Islet of Langerhans (tissue), 1 donor: ENCODE results near the gene TEPSIN.
"Not testable (repeated sequence)": the region's sequence is repeated elsewhere in the genome, so short reads cannot be mapped to it uniquely, and the experiment has no call there.

Experiments used
- FAIRE-seq: peaks from one replicate; lab custom pipeline; 2011; peaks lifted over from hg19 to GRCh38; lab: Jason Lieb, UNC

Gene TEPSIN

DNA sequence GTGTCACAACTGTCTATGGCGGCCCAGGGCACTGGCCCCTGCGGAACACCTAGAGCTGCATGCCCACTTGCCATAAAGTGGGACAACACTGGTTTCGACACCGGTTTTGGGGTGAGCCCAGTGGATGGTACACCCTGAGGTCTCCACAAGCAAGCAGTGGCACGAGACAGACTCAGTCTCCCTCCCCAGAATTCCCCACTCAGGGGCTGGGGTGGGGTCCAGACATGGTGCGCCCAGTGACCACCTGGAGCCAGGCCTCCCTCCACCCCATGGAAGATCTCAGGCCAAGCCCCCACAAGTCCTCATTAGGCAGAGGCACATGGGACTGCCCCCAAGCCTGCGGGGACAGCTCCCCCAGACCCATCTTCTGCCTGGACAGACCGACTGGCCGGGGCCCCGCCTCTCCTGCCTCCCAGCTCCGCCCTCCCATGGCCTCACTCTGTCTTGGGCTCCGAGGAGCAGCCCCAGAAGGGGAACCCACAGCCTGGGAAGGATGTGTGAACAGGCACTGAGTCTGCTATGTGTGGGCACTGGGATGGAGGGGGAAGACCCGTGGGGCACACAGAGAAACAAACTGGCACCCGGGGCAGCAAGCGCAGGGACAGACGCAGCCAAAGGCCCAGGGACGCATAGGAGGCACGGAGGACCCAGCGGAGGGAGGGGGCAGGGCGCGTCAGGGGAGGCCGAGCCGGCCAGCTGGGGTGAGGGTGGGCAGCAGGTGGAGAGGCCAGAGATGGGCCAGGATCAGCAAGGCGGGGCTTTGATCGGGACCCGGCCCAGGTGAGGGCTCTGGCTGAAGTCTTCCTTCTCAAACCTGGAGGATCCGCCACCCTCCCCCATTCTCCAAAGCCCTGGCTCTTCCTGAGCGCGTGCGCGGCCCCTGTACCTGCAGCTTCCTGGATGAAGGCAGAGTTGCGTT lies 2.8 kb downstream of the TEPSIN start:
- no peak for FAIRE-seq

DNA sequence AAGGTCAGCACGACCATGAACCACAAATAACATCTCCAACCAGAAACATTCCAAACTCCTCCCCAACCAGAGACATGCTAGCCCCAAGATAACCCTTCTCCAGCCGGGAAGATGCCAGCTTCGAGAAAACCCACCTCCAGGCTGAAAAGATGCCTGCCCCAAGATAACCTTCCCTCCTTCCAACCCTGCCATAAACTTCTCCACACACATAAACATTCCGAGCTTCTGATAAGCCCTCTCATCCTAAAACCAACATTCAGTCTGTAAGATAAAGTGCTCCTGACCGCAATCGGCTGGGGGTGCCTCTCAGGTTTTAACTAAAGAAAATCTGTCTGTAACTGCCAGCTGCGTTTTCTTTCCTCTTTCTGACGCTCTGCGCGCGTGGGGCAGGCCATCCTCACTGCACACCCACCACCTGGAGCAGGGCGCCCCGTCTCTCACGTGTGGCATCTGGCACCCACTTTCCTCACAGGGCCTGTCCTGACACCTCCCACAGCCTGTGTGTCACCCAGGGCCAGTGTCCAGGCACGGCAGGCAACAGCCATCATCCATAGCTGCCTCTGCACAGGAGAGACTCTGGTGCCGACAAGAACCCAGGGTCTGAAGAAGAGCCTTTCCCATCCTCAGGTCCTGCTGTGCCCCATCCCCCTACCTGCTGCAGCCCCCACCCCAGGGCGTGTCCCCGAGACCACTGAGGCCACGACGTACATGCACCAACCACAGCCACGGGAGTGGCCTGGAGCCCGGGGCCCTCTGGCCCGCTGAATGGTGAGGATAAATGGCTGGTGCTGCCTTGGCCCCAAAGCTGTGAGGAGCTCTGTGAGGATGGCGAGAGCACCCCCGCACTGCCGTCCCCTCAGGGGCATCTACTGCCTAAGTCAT lies 3.7 kb downstream of the TEPSIN start:
- no peak for FAIRE-seq

DNA sequence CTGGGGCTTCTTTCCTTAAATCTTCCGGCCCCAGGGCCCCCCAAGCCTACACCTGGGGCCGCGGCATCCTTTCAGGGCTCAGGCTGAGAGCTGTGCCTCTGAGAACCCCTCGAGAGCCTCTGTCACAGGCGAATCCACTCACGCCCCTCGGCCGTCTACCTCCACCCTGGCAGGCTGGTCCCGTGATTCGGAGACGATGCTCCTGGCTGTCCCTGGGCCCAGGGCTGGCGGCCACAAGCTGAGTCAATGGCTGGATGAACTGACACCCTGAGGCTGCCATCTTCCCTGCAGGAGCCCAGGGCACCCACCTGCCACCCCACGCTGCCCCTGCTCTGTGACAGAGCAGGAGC lies 4.4 kb downstream of the TEPSIN start:
- FAIRE-seq = no peak

DNA sequence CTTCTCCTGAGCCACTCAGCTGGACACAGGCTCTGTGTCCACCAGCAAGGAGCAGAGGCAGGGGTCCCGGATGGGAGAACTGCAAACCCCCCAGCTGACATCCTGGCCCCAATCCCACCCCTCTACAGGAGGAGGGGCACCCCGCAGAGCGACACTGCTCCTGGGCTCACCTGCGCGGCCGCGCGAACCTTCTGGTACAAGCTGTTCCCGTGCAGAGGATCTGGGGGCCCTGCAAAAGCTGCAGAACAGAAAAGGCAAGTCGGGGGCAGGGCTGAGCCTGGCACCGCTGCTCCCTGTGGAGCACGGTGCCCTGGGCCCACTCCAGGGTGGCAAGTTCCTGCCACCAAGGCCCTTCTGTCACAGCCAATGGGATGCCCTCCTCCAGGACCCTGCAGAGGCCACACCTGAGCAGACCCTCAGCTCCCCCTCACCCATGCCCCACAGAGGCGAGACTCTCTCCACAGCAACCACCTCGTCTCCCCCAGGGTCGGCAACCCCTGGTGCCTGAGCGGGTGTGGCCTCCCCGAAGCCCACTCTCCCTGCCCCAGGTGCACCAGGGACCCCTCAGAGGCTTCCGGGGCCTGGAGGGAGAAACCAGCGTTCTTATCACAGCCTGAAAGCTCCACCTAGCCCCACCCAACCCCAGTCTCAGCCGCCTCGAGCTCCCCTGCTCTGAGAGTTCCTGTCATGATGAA lies 4.9 kb downstream of the TEPSIN start:
- no peak for FAIRE-seq

DNA sequence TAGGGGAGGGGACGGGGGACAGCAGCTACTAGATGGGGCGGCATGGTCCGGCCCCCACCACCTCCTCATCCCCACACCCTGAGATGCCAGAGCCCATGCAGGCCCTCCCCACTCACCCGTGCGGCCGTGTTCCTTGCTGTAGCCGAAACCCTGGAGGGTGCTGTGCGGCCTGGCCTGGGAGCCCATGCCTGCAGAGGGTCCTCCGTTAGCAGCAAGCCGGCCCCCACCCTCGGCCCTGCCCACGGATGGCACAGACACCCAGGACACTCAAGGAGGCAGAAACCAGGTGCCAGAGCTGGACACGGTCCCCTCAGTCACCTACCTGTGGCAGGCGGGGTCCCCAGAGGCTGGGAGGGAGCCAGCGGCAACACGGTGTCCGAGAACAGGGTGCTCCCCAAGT lies 5.5 kb downstream of the TEPSIN start:
- FAIRE-seq = no peak

DNA sequence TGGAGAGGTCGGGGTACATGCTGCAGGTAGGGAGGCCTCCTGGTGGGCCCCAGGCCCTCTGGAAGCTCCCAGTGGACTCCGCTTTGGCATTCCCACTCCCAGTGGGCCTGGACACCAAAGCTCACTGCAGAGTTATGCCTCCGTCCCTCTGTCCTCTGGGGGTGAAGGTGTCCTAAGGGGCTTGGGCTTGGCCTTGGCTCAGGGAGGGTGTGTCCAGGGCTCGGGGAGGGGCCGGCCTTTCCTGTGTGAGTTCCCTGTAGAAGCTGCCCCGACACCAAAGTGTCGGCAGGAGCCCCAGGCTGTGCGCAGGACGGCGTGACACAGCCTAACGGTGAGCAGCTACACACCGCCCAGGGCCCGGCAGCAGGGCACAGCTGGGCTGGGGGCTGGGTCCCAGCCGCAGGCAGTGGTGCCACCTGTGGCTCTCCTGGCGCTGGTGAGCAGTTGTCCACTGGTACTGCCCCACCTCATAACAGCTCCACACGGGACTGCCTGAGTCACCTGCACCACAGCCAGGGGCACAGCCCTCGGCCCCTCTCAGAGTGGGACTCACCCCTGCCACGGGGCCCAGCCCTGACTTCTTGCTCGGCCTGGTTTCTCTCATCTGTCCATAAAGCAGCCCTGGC lies 6.1 kb downstream of the TEPSIN start:
- FAIRE-seq = no peak

DNA sequence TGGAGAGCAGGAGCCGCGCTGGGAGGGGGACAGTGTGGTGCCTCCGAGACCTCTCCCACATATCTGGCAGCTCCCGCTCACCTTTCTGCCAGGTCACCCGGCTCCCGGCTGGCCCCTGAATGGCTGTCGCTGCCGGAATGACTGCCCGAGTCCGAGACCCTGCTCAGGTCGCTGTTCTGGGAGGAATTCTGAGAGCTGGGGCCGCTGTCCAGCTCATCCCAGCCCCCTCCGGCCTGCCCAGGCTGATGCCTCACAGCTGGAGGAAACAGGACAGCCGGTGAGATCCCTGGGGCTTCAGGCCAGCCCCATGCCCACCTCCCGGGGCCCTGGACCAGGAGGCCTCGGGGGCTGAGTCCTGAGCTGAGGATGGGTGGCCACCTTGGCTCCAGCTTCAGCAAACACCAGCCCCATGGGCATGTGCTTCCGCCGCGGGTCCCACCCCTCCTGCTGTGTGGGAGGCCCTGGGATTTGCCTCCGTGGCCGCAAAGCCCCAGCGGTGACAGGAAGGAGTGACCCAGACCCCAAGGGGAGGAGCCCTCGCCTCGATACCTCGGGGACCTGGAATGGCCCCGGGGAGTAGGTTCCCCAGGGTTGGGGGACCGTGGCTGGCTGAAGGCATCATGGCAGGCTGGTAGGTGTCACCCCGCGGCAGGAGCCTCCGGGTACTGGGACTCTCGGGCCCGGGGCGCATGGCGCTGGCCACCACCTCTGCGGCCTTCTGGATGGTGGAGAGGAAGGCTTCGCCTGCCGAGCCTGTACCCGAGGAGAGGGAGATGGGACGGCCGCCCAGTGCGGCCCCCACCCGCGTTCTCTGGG lies 6.9 kb downstream of the TEPSIN start:
- no peak for FAIRE-seq

DNA sequence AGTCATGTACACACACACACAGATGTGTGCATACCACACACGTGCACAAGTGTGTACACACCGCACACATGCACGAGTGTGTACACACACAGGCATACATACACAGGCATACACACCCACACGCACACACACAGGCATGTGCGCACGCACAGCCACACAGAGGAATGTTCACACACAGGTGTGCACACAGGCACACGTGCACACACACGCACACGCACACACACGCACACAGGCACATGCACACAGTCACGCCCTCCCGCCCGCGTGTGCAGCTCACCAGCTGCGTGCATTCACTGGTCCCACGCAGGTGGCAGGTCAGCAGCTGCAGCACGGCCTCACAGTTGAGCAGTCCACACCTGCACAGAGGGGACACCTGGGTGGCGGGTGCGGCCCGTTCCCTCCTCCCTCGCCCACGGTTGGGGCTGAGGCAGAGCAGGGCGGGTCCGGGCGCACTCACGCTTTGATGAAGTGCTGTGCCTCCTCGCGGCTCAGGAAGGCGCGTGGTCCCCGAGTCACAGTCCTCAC lies 7.7 kb downstream of the TEPSIN start:
- FAIRE-seq = no peak

DNA sequence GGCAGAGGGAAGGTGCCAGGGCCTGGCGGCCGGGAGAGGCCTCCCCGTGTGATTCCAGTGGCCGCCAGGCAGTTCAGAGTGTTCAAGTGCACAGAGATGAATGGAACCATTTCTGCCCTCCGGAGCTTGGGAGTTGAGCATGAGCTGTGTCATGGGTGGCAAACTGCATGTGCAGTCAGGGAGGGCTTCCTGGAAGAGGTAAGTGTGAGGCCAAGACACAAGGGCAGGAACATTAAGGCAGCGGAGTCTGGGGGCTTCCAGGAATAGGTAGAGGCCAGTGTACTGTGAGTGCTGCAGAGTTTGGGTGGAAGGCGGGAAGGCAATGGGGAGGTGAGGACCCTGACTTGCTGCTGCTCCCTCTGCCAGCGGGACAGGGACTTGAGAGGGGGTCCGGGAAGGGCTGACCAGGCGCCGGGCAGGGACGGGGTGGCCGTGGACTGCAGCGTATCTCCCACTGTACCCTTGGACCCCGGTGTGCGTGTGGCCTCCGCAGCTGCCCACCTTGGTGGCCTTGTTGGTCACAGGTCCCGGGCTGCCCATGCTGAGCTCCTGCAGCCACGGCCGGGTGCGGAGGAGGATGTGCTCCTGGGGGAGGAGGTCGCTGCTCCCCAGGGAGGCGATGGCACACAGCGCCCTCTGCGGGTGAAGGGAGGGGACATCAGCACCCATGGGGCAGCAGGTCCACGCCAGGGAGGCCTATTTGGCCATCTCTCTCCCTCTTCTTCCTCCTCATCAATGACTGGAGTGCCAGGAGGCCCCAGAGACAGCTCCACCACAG lies 8.6 kb downstream of the TEPSIN start:
- FAIRE-seq = no peak

DNA sequence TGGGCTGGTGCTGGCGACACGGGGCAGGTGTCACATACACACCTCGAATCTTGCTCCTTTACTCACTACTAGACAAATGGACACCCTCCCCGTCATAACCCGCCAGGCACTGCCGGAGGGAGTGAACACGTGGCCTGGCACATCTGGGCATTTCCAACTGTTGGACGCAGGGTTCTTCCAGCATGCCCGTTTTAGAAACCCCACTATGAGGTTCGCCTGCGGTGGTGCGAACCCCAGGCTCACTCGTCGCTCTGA lies 9.3 kb downstream of the TEPSIN start:
- FAIRE-seq = no peak

DNA sequence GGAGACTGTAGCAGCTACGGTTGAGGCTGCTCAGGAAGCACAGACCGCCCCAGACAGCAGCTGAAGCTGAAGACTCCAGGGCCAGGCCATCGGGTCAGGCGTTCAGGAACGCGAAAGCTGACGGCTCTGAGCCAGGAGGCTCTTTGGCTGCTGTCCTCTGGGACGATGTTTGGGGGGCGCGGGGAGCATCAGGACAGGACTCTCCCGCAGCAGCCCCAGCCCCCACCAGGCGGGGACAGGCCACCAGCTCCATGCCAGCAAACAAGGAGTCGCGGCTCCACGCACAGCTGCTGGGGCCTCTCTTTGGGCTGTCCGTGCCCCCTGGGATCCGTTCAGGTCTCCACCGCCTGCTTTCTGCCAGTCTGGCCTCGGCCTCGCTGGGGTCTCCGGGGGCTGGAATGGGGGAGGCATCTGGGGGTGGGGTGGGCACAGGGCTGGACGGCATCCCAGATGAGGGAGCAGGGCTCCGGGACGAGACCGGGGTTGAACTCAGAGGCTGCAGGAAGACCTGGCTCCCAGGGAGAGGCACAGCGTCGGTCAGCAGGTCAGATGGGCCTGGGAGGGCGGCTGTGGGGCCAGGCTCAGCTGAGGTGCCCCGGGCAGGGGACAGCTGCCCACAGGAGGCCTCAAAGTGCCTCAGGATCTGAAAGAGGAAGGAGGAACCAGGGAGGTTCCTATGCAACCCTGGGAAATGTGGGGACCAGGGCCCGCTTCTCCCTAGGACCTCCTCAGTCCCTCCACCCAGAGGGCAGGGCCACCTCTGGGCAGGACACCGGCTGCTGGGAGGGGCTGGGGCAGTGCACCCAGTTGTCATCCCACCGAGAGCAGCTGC lies 9.8 kb downstream of the TEPSIN start:
- FAIRE-seq = no peak

DNA sequence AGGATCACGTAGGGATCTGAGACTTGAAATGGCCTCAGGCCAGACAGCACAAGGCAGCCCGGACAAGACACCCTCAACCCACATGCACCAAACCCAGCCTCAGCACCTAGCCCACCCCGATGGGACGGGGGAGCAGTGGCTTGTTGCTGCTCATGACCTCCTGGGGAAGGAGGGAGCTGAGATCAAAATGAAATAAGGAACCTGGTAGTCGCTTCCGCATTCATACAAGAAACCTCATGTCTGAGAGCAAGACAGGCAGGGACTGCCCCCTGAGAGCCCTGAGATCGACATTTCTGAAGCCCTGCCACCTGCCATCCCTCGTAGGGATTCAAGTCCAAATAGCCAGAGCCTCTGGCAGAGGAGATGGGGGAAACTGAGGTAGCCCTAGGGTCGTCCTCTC lies 10.4 kb downstream of the TEPSIN start:
- no peak for FAIRE-seq

DNA sequence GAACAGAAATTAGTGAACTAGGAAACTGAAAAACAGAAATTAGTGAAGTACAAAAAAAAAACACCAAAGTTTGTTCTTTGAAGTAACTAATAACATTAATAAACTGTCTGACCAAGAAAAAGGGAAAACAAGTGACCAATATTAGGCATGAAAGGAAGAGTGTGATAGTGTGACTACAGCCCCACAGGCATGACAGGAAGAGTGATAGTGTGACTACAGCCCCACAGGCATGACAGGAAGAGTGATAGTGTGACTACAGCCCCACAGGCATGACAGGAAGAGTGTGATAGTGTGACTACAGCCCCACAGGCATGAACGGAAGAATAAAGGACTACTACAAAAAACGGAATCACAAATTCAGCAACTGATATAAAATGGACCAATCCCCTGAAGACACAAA lies 11.2 kb downstream of the TEPSIN start:
- FAIRE-seq = not testable (repeated sequence)

DNA sequence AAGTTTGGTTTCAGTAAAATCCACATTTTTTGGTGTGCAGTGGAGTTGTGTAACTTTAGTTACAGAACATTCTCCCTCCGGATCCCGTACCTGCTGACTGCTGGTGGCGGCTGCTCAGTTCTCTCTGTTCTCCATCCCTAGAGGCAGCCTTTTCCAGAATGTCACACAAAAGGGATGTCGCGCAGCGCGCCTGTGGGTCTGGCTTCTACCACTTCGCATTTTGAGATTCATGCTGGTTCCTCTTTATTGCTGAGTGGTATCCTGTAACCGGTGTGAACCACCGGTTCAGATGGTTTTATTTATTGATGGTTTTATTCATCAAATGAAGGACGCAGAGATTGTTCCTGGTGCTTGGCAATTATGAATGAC lies 15.1 kb downstream of the TEPSIN start:
- no peak for FAIRE-seq

DNA sequence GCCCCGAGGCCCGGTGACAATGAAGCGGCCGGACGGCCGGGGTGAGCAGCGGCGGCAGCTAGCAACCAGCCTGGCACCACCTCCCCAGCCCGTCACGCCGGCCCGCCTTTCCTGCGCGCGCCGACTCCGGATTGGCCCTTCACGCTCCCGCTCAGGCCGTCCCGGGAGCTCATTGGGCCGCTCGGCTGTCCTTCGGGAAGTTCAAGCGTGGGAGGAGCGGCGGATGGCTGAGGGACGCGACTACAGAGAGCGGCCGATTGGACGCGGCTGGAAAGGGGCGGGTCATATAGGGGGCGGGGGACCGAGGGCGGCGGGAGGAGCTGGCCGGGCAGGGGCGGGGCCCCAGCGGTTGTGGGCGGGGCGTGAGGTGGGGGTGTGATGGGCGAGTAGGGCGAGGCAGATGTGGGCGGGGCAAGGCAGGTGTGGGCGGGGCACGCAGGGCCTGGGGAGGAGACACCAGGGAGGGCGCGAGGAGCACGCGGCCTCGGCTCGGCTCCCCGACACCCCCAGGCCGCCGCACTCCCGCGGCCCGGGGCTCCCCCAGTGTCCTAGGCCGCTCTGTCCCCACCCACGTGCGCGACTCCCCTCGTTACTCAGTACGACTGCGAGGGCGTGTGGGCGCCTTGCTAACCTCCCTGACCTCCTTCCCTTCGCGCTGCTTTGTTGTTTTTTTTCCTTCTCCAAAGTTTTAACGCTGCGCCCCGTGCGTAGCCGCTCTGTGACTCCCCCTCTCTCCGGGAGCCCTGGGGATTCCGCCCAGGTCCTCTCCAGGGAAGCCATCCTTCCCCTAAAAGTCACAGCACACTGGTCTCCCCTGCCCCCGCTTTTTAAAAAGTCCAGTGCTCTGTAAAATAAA lies 15.7 kb downstream of the TEPSIN start, which contains the start of gene CEP131:
Gene CEP131 (minus strand): TSS at position 60 of the 856 bp plus-strand sequence. CDS start 2,909 bp downstream, outside the sequence.
- no peak for FAIRE-seq

DNA sequence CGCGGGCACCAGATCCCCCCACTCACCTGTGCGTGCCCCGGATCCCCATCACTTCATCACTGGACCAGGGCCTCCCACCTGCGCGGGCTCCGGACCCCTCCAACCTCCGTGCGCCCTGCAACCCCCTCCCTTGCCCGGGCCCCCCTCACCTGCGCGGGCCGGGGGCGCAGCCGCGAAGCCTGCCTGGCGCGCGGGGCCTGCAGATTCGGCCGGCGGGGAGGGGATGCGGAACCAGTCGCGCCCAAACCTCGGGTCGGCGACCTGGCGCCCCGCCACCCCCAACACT lies 16.3 kb downstream of the TEPSIN start:
- no peak for FAIRE-seq

DNA sequence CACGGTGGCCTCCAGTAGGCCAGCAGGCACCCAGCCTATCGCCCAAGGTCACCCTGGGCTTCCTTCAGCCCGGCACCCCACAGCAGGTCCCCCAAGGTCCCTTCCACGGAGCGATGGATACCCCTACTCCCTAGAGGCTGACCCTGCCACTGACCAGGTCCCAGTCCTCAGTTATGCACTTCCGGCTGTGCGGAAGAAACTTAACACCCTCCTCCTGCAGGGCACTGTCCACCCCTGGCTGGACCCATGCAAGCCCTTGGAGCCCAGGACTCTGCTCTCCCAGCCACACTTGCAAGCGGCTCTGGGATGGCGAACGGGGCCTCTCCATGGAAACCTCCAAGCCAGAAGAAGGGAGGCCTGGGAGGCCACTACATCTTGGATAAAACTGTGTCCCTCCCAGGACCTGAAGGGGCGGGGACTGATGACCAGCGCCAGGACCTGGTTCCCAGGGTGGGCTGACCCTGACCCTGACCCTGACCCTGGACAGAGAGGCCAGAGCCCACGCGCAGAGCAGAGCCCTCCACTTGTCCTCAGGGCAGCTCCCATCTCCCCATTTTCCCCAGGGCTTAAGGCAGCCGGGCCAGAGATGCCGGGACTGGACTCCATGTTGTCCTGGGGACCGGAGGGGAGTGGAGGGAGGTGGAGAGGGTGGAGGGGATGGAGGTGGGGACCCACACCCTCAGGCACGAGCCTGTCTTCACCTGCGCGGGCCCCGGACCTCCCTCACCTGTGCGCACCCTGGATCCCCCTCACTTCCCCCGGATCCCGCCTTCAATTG lies 16.8 kb downstream of the TEPSIN start:
- FAIRE-seq = no peak

DNA sequence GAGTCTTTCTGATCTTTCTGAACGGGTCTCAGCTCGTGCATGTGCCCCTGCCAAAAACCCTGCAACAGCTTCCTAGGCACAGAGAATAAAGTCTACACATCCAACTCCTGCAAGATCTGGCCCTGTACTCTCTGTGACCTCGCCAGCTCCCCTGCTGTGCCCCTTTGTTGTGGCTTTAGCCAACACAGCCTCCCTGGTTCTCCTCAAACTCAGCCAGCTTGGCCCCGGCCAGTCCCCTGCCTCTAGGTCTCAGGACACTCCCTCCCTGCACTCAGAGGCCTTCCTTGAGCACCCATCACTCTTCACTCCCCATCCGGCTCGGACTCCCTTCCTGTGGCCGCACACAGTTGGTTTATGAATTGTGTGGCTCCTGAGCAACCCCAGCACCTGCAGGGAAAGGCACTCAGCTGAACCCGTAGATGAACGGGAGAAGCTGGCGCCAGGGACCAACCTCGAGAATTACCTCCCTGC lies 17.4 kb downstream of the TEPSIN start:
- FAIRE-seq = no peak
